Measurements from ENCODE around the gene NF1.

DNA sequence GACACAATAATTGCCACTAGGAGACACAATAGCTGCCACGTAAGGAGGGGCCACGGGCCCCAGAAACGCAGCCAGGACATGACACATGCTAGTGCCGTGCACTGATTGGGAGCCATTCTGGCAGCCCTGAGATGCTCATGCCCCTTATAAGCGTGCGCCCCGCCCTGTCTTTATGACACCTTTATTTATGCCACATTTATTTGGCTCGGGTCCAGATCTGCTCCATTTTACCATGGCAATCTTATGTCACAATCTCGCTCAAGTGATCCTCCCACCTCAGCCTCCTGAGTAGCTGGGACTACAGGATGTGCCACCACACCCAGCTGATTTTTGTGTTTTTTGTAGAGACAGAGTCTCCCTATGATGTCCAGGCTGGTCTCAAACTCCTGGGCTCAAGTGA is 43.8 kb upstream of the NF1 start:
- TF ChIP-seq TAF1 (IDR thresholded peaks at IDR 0.05; ENCODE audit: borderline replicate concordance, insufficient read depth, low read length) (no peak), POLR2AphosphoS5 (IDR thresholded peaks at IDR 0.05; ENCODE audit: low read depth, low read length) (no peak), FOXP2 (optimal IDR thresholded peaks at IDR 0.05; ENCODE audit: borderline replicate concordance, extremely low read depth, extremely low read length, insufficient read depth) (no peak), SIN3A (IDR thresholded peaks at IDR 0.05; ENCODE audit: borderline replicate concordance, insufficient read depth, low read length) (no peak)
- TF ChIP-seq, protein P1, sequence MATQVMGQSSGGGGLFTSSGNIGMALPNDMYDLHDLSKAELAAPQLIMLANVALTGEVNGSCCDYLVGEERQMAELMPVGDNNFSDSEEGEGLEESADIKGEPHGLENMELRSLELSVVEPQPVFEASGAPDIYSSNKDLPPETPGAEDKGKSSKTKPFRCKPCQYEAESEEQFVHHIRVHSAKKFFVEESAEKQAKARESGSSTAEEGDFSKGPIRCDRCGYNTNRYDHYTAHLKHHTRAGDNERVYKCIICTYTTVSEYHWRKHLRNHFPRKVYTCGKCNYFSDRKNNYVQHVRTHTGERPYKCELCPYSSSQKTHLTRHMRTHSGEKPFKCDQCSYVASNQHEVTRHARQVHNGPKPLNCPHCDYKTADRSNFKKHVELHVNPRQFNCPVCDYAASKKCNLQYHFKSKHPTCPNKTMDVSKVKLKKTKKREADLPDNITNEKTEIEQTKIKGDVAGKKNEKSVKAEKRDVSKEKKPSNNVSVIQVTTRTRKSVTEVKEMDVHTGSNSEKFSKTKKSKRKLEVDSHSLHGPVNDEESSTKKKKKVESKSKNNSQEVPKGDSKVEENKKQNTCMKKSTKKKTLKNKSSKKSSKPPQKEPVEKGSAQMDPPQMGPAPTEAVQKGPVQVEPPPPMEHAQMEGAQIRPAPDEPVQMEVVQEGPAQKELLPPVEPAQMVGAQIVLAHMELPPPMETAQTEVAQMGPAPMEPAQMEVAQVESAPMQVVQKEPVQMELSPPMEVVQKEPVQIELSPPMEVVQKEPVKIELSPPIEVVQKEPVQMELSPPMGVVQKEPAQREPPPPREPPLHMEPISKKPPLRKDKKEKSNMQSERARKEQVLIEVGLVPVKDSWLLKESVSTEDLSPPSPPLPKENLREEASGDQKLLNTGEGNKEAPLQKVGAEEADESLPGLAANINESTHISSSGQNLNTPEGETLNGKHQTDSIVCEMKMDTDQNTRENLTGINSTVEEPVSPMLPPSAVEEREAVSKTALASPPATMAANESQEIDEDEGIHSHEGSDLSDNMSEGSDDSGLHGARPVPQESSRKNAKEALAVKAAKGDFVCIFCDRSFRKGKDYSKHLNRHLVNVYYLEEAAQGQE (IDR thresholded peaks at IDR 0.05; ENCODE audit: insufficient read depth in 1 of 2, low read depth in 2 of 2, low read length in 2 of 2) = no peak
